ENCODE measurements around the gene FAM170A. TPM values are rescaled to one million over a fixed set of nuclear protein-coding genes. Genes with fewer than 3 reads are reported as not detected.

The FAM170A gene, protein sequence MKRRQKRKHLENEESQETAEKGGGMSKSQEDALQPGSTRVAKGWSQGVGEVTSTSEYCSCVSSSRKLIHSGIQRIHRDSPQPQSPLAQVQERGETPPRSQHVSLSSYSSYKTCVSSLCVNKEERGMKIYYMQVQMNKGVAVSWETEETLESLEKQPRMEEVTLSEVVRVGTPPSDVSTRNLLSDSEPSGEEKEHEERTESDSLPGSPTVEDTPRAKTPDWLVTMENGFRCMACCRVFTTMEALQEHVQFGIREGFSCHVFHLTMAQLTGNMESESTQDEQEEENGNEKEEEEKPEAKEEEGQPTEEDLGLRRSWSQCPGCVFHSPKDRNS
- not detected in 5 replicates for total RNA-seq (2022; extraction: Qiagen RNA extraction)

DNA sequence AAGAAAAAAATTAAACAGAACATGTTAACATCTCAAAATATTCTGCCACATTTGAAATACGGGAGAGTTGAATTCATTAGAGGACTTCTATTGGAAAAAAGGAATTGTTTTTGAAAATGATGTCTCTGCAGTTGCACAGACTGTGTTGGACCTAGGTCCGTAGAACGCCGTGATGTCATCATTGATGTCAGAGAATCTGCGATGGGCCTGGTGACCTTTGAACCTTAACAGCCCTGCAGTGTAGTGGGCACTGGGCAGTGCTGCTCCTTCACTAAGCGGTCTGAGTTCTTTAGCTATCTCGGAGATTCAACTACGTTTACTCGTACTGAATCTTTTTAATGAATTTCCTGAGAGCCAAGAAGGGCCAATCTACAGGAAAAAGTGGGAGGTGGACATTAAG lies at the start of gene FAM170A:
FAM170A (plus strand) TSS at position 220 of the 400 bp plus-strand sequence. CDS start 211 bp downstream, outside the sequence.

Other genes starting within 250 kb of the FAM170A start
- 55.8 to 82.8 TPM (median 63.6 TPM) in 5 replicates for gene HSD17B4, start 177.1 kb upstream of the FAM170A start, total RNA-seq (2022; extraction: Qiagen RNA extraction)

All from A549 treated with Hydrocortisone at 1 μM for 4 hours (cell line).